ENCODE data around the gene AVPR2. TPM values are rescaled to one million over a fixed set of nuclear protein-coding genes. Genes with fewer than 3 reads are reported as not detected.

The AVPR2 gene
- total RNA-seq, 1 experiment from 2014 or later, result not detected

DNA sequence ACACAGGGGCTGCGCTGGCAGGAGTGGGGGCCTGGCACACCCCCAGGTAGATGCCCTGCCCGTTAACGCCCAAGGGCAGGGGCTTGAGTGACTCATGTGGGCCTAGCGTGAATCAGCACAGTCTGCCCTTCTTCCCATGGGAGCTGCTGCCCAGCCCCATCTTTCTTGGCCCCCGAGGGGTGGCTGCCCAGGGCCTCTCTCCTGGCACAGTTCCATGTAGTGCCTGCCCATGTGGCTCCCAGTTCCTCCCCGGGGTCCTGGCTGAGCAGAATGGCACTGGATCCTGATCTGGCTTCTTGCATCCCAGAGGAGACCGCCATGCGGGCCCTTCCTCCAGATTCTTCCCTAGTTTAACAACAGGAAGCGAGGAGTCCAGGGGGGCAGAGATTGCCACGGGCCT lies 2.1 kb upstream of the AVPR2 start:
- ATAC-seq (peak; percentile 35), DNase-seq (peak; percentile 24)
- Histone ChIP-seq H4K20me1 (ENCODE audit: low read length) (no peaks in the 10 kb centered on the region), H3K27ac (ENCODE audit: low read length) (no peak overlapping the region), H3K9ac (ENCODE audit: low read length) (no peak overlapping the region), H3K9me3 (ENCODE audit: low read length) (no peaks in the 10 kb centered on the region), H3F3A (ENCODE audit: low read length, unreplicated experiment) (no peaks in the 10 kb centered on the region), H3K36me3 (ENCODE audit: low read depth, low read length) (no peaks in the 10 kb centered on the region), H3K4me3 (ENCODE audit: low read length) (no peak overlapping the region), H3K27me3 (ENCODE audit: low read length) (no peaks in the 10 kb centered on the region), H3K4me1 (ENCODE audit: insufficient read depth, low read length) (peaks cover 9% of the 10 kb centered on the region; the same call in 1 of the 2 replicates), H3K4me2 (ENCODE audit: low read length) (no peak overlapping the region), H2AFZ (ENCODE audit: low read length) (no peak overlapping the region), H3K9me2 (replicated peaks; ENCODE audit: low read length) (no peaks in the 10 kb centered on the region), H3K79me2 (ENCODE audit: low read length) (no peaks in the 10 kb centered on the region)
- POLR2A ChIA-PET (ENCODE audit: unreplicated experiment), result no interaction called here
- TF ChIP-seq, protein P1, sequence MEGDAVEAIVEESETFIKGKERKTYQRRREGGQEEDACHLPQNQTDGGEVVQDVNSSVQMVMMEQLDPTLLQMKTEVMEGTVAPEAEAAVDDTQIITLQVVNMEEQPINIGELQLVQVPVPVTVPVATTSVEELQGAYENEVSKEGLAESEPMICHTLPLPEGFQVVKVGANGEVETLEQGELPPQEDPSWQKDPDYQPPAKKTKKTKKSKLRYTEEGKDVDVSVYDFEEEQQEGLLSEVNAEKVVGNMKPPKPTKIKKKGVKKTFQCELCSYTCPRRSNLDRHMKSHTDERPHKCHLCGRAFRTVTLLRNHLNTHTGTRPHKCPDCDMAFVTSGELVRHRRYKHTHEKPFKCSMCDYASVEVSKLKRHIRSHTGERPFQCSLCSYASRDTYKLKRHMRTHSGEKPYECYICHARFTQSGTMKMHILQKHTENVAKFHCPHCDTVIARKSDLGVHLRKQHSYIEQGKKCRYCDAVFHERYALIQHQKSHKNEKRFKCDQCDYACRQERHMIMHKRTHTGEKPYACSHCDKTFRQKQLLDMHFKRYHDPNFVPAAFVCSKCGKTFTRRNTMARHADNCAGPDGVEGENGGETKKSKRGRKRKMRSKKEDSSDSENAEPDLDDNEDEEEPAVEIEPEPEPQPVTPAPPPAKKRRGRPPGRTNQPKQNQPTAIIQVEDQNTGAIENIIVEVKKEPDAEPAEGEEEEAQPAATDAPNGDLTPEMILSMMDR (conservative IDR thresholded peaks at IDR 0.05; ENCODE audit: low read depth, low read length), result no peak
- TF ChIP-seq EZH2phosphoT487 (IDR thresholded peaks at IDR 0.05; ENCODE audit: borderline replicate concordance, low read length), result no peak
- no peak for TF ChIP-seq EZH2 (IDR thresholded peaks at IDR 0.05; ENCODE audit: low read length, unreplicated experiment)
- intact Hi-C loops (cut with micrococcal nuclease), result no loop called here
- CTCF ChIA-PET, result no interaction called here
- BruUV-seq (replicated peaks), result no TSS peak

DNA sequence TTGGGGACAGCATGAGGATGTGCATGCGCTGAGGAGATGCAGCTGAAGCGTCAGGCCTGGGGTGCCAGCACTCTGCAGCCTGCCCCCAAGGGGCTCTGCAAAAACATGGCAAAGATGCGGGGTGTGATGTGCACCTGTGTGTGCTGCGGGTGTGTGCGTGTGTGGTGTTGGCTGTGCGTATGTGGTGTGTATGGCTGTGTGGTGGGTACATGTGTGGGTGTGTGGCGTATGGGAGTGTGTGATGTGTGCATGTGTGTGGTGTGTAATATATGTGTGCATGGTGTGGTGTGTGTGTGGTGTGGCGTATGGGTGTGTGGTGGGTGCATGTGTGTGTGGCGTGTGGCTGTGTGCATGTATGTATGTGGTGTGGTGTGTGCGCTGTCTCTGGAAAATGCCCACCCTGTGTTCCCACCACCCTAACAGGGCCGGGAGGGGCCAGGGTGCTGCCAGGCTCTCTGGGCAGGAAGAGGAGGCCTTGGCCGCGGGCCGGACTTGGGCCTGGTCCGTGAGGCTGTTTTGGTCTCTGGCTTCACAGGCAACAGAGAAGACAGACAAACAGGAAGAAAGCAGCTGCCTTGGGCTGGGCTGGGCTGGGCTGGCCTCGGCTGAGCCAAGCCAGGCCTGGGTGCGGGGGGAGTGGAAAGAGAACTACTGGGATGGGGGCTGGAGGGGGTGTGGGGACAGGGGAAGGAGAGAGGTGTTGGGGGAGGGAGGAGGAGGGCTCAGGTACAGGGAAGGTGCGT lies 1.1 kb upstream of the AVPR2 start:
- CTCF ChIA-PET, result no interaction called here
- Histone ChIP-seq H3K9me3 (ENCODE audit: low read length) (no peaks in the 10 kb centered on the region), H4K20me1 (ENCODE audit: low read length) (no peaks in the 10 kb centered on the region), H3K36me3 (ENCODE audit: low read depth, low read length) (no peaks in the 10 kb centered on the region), H3K4me3 (ENCODE audit: low read length) (no peak overlapping the region), H3K9ac (ENCODE audit: low read length) (no peak overlapping the region), H3F3A (ENCODE audit: low read length, unreplicated experiment) (no peaks in the 10 kb centered on the region), H3K27ac (ENCODE audit: low read length) (no peak overlapping the region), H3K4me2 (ENCODE audit: low read length) (no peak overlapping the region), H3K4me1 (ENCODE audit: insufficient read depth, low read length) (peaks cover 9% of the 10 kb centered on the region; the same call in 1 of the 2 replicates), H3K79me2 (ENCODE audit: low read length) (no peaks in the 10 kb centered on the region), H2AFZ (ENCODE audit: low read length) (no peak overlapping the region), H3K9me2 (replicated peaks; ENCODE audit: low read length) (no peaks in the 10 kb centered on the region), H3K27me3 (ENCODE audit: low read length) (no peaks in the 10 kb centered on the region)
- no TSS peak for BruUV-seq (replicated peaks)
- DNase-seq, result no peak
- no peak for ATAC-seq
- TF ChIP-seq EZH2phosphoT487 (IDR thresholded peaks at IDR 0.05; ENCODE audit: borderline replicate concordance, low read length) (no peak), EZH2 (IDR thresholded peaks at IDR 0.05; ENCODE audit: low read length, unreplicated experiment) (no peak)
- TF ChIP-seq, protein P1 (conservative IDR thresholded peaks at IDR 0.05; ENCODE audit: low read depth, low read length), result no peak
- POLR2A ChIA-PET (ENCODE audit: unreplicated experiment), result no interaction called here
- intact Hi-C loops (cut with micrococcal nuclease), result no loop called here

DNA sequence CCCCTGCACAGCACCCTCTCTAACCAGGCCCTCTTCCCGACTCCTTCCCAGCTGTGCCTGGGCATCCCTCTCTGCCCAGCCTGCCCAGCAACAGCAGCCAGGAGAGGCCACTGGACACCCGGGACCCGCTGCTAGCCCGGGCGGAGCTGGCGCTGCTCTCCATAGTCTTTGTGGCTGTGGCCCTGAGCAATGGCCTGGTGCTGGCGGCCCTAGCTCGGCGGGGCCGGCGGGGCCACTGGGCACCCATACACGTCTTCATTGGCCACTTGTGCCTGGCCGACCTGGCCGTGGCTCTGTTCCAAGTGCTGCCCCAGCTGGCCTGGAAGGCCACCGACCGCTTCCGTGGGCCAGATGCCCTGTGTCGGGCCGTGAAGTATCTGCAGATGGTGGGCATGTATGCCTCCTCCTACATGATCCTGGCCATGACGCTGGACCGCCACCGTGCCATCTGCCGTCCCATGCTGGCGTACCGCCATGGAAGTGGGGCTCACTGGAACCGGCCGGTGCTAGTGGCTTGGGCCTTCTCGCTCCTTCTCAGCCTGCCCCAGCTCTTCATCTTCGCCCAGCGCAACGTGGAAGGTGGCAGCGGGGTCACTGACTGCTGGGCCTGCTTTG lies 1.1 kb downstream of the AVPR2 start:
- no peaks in the 10 kb centered on the region for H3F3A ChIP-seq (ENCODE audit: low read length, unreplicated experiment)
- DNase-seq, result no peak
- no peak overlapping the region for H3K4me3 ChIP-seq (ENCODE audit: low read length)
- no peaks in the 10 kb centered on the region for H3K27me3 ChIP-seq (ENCODE audit: low read length)
- H2AFZ ChIP-seq (ENCODE audit: low read length), result no peak overlapping the region
- no peak for TF ChIP-seq EZH2 (IDR thresholded peaks at IDR 0.05; ENCODE audit: low read length, unreplicated experiment)
- TF ChIP-seq, protein P1 (conservative IDR thresholded peaks at IDR 0.05; ENCODE audit: low read depth, low read length), result no peak
- no peak for TF ChIP-seq EZH2phosphoT487 (IDR thresholded peaks at IDR 0.05; ENCODE audit: borderline replicate concordance, low read length)
- BruUV-seq (replicated peaks), result no TSS peak
- no peak overlapping the region for H3K4me2 ChIP-seq (ENCODE audit: low read length)
- no peaks in the 10 kb centered on the region for H4K20me1 ChIP-seq (ENCODE audit: low read length)
- POLR2A ChIA-PET (ENCODE audit: unreplicated experiment), result no interaction called here
- H3K9me3 ChIP-seq (ENCODE audit: low read length), result no peaks in the 10 kb centered on the region
- H3K9me2 ChIP-seq (replicated peaks; ENCODE audit: low read length), result no peaks in the 10 kb centered on the region
- ATAC-seq, result no peak
- intact Hi-C loops (cut with micrococcal nuclease), result no loop called here
- H3K36me3 ChIP-seq (ENCODE audit: low read depth, low read length), result no peaks in the 10 kb centered on the region
- CTCF ChIA-PET, result no interaction called here
- no peak overlapping the region for H3K27ac ChIP-seq (ENCODE audit: low read length)
- H3K4me1 ChIP-seq (ENCODE audit: insufficient read depth, low read length), result peaks cover 8% of the 10 kb centered on the region; the same call in 1 of the 2 replicates
- H3K79me2 ChIP-seq (ENCODE audit: low read length), result no peaks in the 10 kb centered on the region
- no peak overlapping the region for H3K9ac ChIP-seq (ENCODE audit: low read length)
